Measurements from ENCODE around the gene HIP1R.

GRCh38 chr12:122855071-122855829, 20.0 kb downstream of the HIP1R start:
- TF ChIP-seq CTCF (IDR thresholded peaks at IDR 0.05) (no peak), POLR2A (IDR thresholded peaks at IDR 0.05) (no peak), POLR2AphosphoS5 (IDR thresholded peaks at IDR 0.05) (no peak), EP300 (IDR thresholded peaks at IDR 0.05) (no peak)

All from sigmoid colon (tissue), 4 donors.